HepG2 (cell line): ENCODE data around the gene ZMIZ1. TPM values are rescaled to one million over a fixed set of nuclear protein-coding genes. Genes with fewer than 3 reads are reported as not detected.
A peak's percentile ranks its signal among the peaks of the same experiment; 100 is the strongest.

Experiments used
- CENPX ChIP-seq: sonication (generic); formaldehyde crosslinking; IDR thresholded peaks from 2 replicates; pipeline ENCODE4 v1.9.0; 2021; ENCODE audit warnings: mild to moderate bottlenecking, missing genetic modification reagents, moderate library complexity
- E2F2 ChIP-seq: sonication (generic); formaldehyde crosslinking; IDR thresholded peaks from 2 replicates; pipeline ENCODE4 v1.4.0; 2020; ENCODE audit warnings: missing genetic modification reagents, borderline replicate concordance
- EEA1 ChIP-seq: sonication (generic); formaldehyde crosslinking; IDR thresholded peaks from 2 replicates; pipeline ENCODE4 v1.5.1; 2020; ENCODE audit warnings: mild to moderate bottlenecking, missing genetic modification reagents, borderline replicate concordance
- HNRNPUL1 ChIP-seq: fragments of 200-400 bp; formaldehyde crosslinking; IDR thresholded peaks from 2 replicates; pipeline ENCODE4 v1.6.1; 2017; ENCODE audit warnings: low read depth, mild to moderate bottlenecking, low read length, moderate library complexity
- IKZF4 ChIP-seq: sonication (generic); formaldehyde crosslinking; IDR thresholded peaks from 2 replicates; pipeline ENCODE4 v1.5.1; 2020; ENCODE audit warnings: borderline replicate concordance, mild to moderate bottlenecking, low read depth, missing genetic modification reagents; ENCODE audit errors: not compliant biosample characterization
- KDM5B ChIP-seq: sonication (generic); formaldehyde crosslinking; IDR thresholded peaks from 2 replicates; pipeline ENCODE4 v1.4.0; 2020; ENCODE audit warnings: missing genetic modification reagents, mild to moderate bottlenecking, borderline replicate concordance
- KIAA2018 ChIP-seq: sonication (generic); formaldehyde crosslinking; IDR thresholded peaks from 2 replicates; pipeline ENCODE4 v1.5.0; 2020; ENCODE audit warnings: mild to moderate bottlenecking, missing genetic modification reagents, borderline replicate concordance
- MAFG ChIP-seq: sonication (generic); formaldehyde crosslinking; IDR thresholded peaks from 2 replicates; pipeline ENCODE4 v1.5.1; 2020; ENCODE audit warnings: mild to moderate bottlenecking, missing genetic modification reagents
- MLX ChIP-seq: IDR thresholded peaks from 2 replicates; pipeline ENCODE4 v1.6.1; 2016
- MXD4 ChIP-seq: IDR thresholded peaks from 2 replicates; pipeline ENCODE4 v1.6.1; 2016; ENCODE audit warnings: mild to moderate bottlenecking, missing biosample characterization, missing genetic modification reagents
- NRL ChIP-seq: sonication (generic); formaldehyde crosslinking; IDR thresholded peaks from 2 replicates; pipeline ENCODE4 v1.5.0; 2020; ENCODE audit warnings: missing genetic modification reagents, mild to moderate bottlenecking, moderate library complexity, borderline replicate concordance
- PAX8 ChIP-seq: sonication (generic); formaldehyde crosslinking; IDR thresholded peaks from 2 replicates; pipeline ENCODE4 v1.8.0; 2022; ENCODE audit warnings: mild to moderate bottlenecking, missing genetic modification reagents, borderline replicate concordance
- RELA ChIP-seq: sonication (generic); formaldehyde crosslinking; IDR thresholded peaks from 2 replicates; pipeline ENCODE4 v1.4.0; 2020; ENCODE audit warnings: missing genetic modification reagents
- SIX4 ChIP-seq: sonication (generic); formaldehyde crosslinking; IDR thresholded peaks from 2 replicates; pipeline ENCODE4 v1.4.0; 2020; ENCODE audit warnings: missing genetic modification reagents
- YEATS2 ChIP-seq: sonication (generic); formaldehyde crosslinking; IDR thresholded peaks from 2 replicates; pipeline ENCODE4 v1.4.0; 2020; ENCODE audit warnings: missing genetic modification reagents, borderline replicate concordance
- ZNF234 ChIP-seq: sonication (generic); formaldehyde crosslinking; conservative IDR thresholded peaks from 2 replicates; pipeline ENCODE4 v1.5.1; 2020; ENCODE audit warnings: mild to moderate bottlenecking, missing genetic modification reagents
- ZNF484 ChIP-seq: sonication (generic); formaldehyde crosslinking; IDR thresholded peaks from 2 replicates; pipeline ENCODE4 v1.5.1; 2020; ENCODE audit warnings: mild to moderate bottlenecking, low read depth, missing genetic modification reagents, borderline replicate concordance
- ZNF639 ChIP-seq: conservative IDR thresholded peaks from 2 replicates; pipeline ENCODE4 v1.6.1; 2018; ENCODE audit warnings: missing genetic modification reagents
- polyA plus RNA-seq, 8 experiments: library from polyadenylated mRNA; depleted of rRNA in 3 of 8; stranded (reverse) in 7 of 8; unstranded in 1 of 8; fragments of >200 nt; fragmentation: Illumina TruSeq in 4 of 8; extraction: Trizol in 4 of 8; gene quantifications; 2 replicates each; pipeline versions ENCODE4 v1.2.1 to v1.2.3, GENCODE V29; 2011 to 2016; ENCODE audit warnings: low read depth in 4 of 8, missing spikeins in 1 of 8, mixed read lengths in 1 of 8; ENCODE audit not compliant: insufficient read depth in 1 of 8
- total RNA-seq, 5 experiments: library from RNA; depleted of rRNA; stranded (reverse); fragments of >200 nt; fragmentation: Illumina TruSeq; extraction: Trizol; gene quantifications; 2 replicates each; pipeline ENCODE4 v1.2.3, GENCODE V29; 2016; ENCODE audit warnings: low read depth in 1 of 5

Gene ZMIZ1
- total and polyA plus RNA-seq, 2 of the 13 experiments (the other 11 are each of a cell fraction or from before 2014, with no cell fraction given) = 5.3 to 10.2 TPM

- TF ChIP-seq KIAA2018 (CRISPR knock-in tag) (no peak), MXD4 (CRISPR knock-in tag) (no peak), EEA1 (CRISPR knock-in tag) (no peak), ZNF484 (no peak), PAX8 (CRISPR knock-in tag) (no peak), ZNF234 (CRISPR knock-in tag) (no peak), IKZF4 (CRISPR knock-in tag) (no peak), SIX4 (CRISPR knock-in tag) (no peak), MLX (no peak), ZNF639 (CRISPR knock-in tag) (no peak), NRL (CRISPR knock-in tag) (0 out of 2 replicates have a peak, but pooled peaks have one; percentile 77), KDM5B (CRISPR knock-in tag) (no peak), MAFG (CRISPR knock-in tag) (no peak), YEATS2 (CRISPR knock-in tag) (no peak), CENPX (no peak), RELA (CRISPR knock-in tag) (no peak), HNRNPUL1 (no peak), E2F2 (no peak)
These were observed 2.0 kb downstream of the ZMIZ1 start (continued) for GRCh38 chr10:79070606-79071395.
